Lower leg skin (tissue), 3 donors: ENCODE results near the gene CFC1B.
"Not testable (repeated sequence)": the region's sequence is repeated elsewhere in the genome, so short reads cannot be mapped to it uniquely, and the experiment has no call there.

ENCODE experiments used
- CTCF ChIP-seq, 3 donors: fragments of 450-650 bp; IDR thresholded peaks; one replicate each; pipeline ENCODE4 v1.5.1; 2016; ENCODE audit warnings: antibody characterized with exemption in 3 of 3, mild to moderate bottlenecking in 3 of 3, moderate library complexity in 2 of 3
- POLR2A ChIP-seq, 2 donors: fragments of 450-650 bp; IDR thresholded peaks; one replicate each; pipeline ENCODE4 v1.6.1; 2016 to 2017; ENCODE audit warnings: antibody characterized with exemption in 2 of 2, mild to moderate bottlenecking in 1 of 2, moderate library complexity in 1 of 2

GRCh38 chr2:130536654-130537053 lies 15.6 kb downstream of the CFC1B start:
- TF ChIP-seq POLR2A, CTCF (IDR thresholded peaks at IDR 0.05): not testable (repeated sequence)
